ENCODE results near the gene CCL3.

DNA sequence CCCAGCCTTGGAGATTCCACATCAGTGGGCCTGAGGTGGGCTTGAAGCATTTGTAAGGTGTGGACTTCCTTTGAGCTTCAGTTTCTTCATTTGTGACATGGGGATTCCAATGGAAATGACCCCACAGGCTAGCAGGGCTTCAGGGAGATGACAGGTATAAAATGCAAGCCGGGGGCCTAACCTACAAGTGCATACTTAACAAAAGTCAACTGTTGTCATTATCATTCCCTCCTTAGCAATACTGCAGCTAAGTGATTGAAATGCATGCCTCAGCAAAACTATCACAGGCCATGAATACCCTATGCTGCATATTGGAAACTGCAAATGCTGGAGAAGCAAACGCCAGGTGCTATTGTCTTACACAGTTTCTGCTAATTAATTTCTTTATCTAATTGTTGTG lies 33.5 kb upstream of the CCL3 start:
- no peak for TF ChIP-seq ATF3 (IDR thresholded peaks at IDR 0.05)
- no peak for TF ChIP-seq CTCF (IDR thresholded peaks at IDR 0.05 in 2 of 3, conservative IDR thresholded peaks at IDR 0.05 in 1 of 3; ENCODE audit: borderline replicate concordance in 1 of 3, insufficient read depth in 1 of 3, low read depth in 2 of 3, low read length in 2 of 3)
- no peak for TF ChIP-seq JUND (IDR thresholded peaks at IDR 0.05)
- no peak for TF ChIP-seq YY1 (IDR thresholded peaks at IDR 0.05; ENCODE audit: extremely low read depth, insufficient replicate concordance, low read depth, low read length)
- no peak for TF ChIP-seq EZH2 (IDR thresholded peaks at IDR 0.05)
- TF ChIP-seq TCF7L2 (IDR thresholded peaks at IDR 0.05; ENCODE audit: borderline replicate concordance, extremely low read depth, insufficient read depth, insufficient read length): no peak
- no peak for TF ChIP-seq ZNF274 (IDR thresholded peaks at IDR 0.05; ENCODE audit: low read depth, low read length)
- no peak for TF ChIP-seq POLR2A (IDR thresholded peaks at IDR 0.05; ENCODE audit: borderline replicate concordance, extremely low read depth, insufficient read depth, insufficient read length)
- no peak for TF ChIP-seq RAD21 (IDR thresholded peaks at IDR 0.05; ENCODE audit: low read depth)
- TF ChIP-seq ZBTB33 (IDR thresholded peaks at IDR 0.05; ENCODE audit: extremely low read depth, insufficient replicate concordance, low read length): no peak
- TF ChIP-seq, protein P1, sequence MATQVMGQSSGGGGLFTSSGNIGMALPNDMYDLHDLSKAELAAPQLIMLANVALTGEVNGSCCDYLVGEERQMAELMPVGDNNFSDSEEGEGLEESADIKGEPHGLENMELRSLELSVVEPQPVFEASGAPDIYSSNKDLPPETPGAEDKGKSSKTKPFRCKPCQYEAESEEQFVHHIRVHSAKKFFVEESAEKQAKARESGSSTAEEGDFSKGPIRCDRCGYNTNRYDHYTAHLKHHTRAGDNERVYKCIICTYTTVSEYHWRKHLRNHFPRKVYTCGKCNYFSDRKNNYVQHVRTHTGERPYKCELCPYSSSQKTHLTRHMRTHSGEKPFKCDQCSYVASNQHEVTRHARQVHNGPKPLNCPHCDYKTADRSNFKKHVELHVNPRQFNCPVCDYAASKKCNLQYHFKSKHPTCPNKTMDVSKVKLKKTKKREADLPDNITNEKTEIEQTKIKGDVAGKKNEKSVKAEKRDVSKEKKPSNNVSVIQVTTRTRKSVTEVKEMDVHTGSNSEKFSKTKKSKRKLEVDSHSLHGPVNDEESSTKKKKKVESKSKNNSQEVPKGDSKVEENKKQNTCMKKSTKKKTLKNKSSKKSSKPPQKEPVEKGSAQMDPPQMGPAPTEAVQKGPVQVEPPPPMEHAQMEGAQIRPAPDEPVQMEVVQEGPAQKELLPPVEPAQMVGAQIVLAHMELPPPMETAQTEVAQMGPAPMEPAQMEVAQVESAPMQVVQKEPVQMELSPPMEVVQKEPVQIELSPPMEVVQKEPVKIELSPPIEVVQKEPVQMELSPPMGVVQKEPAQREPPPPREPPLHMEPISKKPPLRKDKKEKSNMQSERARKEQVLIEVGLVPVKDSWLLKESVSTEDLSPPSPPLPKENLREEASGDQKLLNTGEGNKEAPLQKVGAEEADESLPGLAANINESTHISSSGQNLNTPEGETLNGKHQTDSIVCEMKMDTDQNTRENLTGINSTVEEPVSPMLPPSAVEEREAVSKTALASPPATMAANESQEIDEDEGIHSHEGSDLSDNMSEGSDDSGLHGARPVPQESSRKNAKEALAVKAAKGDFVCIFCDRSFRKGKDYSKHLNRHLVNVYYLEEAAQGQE (IDR thresholded peaks at IDR 0.05; ENCODE audit: low read depth): no peak
- no peak for TF ChIP-seq CEBPB (IDR thresholded peaks at IDR 0.05; ENCODE audit: low read depth)
- TF ChIP-seq MAX (IDR thresholded peaks at IDR 0.05): no peak
- no peak for TF ChIP-seq EGR1 (IDR thresholded peaks at IDR 0.05; ENCODE audit: low read depth)
